Activated CD4-positive, alpha-beta memory T cell treated with anti-CD3 and anti-CD28 coated beads, Interleukin-2, amount 10 ng/mL, durations not matched to agents 7 days and 5 days (primary cell): ENCODE data around the gene DCANP1. TPM values are rescaled to one million over a fixed set of nuclear protein-coding genes. Genes with fewer than 3 reads are reported as not detected.
A peak's percentile ranks its signal among the peaks of the same experiment; 100 is the strongest.

ENCODE experiments used
- CTCF ChIA-PET: fragments of 350-600 bp; sonication (Branson Sonifier 250); formaldehyde crosslinking; loops from one replicate; lab custom pipeline; 2021; ENCODE audit warnings: antibody characterized with exemption, inconsistent platforms; lab: Charles Lee
- POLR2A ChIA-PET: fragments of 350-600 bp; sonication (Branson Sonifier 250); formaldehyde crosslinking; loops from one replicate; lab custom pipeline; 2021; ENCODE audit warnings: antibody characterized with exemption; lab: Charles Lee
- DNase-seq: peaks from one replicate; pipeline ENCODE4 v3.0.0-alpha.2; 2020
- H3K27ac Mint-ChIP-seq: one replicate; pipeline ENCODE4 v1.8.0; 2021; ENCODE audit warnings: mild to moderate bottlenecking, mixed read lengths
- H3K27me3 Mint-ChIP-seq: one replicate; pipeline ENCODE4 v1.8.0; 2021; ENCODE audit warnings: mixed read lengths
- H3K36me3 Mint-ChIP-seq: one replicate; pipeline ENCODE4 v1.8.0; 2021; ENCODE audit warnings: low read depth, mixed read lengths
- H3K4me1 Mint-ChIP-seq: one replicate; pipeline ENCODE4 v1.8.0; 2021; ENCODE audit warnings: mixed read lengths
- H3K4me3 Mint-ChIP-seq: one replicate; pipeline ENCODE4 v1.8.0; 2021; ENCODE audit warnings: mild to moderate bottlenecking, mixed read lengths
- H3K9me3 Mint-ChIP-seq: one replicate; pipeline ENCODE4 v1.8.0; 2021; ENCODE audit warnings: mixed read lengths
- total RNA-seq, 2 experiments: library from RNA; stranded (reverse); gene quantifications; one replicate each; pipeline ENCODE4 v1.2.3, GENCODE V29; 2021

Gene DCANP1
- total RNA-seq, 2 experiments from 2014 or later, result not detected

- ChIA-PET POLR2A (interaction anchor here (1.5 to 1.8 kb wide), 2 partner anchors 40 to 76 kb away, joined by 3 to 5 read pairs; no protein-coding TSS in a partner anchor), CTCF (interaction anchor here (0.9 kb wide), 1 partner anchor 25 kb away, joined by 3 read pairs; no protein-coding TSS in a partner anchor)
- peaks cover 8% of the 10 kb centered on the region for H3K36me3 Mint-ChIP-seq
- H3K4me3 Mint-ChIP-seq, result peak overlapping the region; percentile 82
- peaks cover 3% of the 10 kb centered on the region for H3K9me3 Mint-ChIP-seq
- H3K27me3 Mint-ChIP-seq, result peaks cover 13% of the 10 kb centered on the region
- peaks cover 38% of the 10 kb centered on the region for H3K4me1 Mint-ChIP-seq
- no peak overlapping the region for H3K27ac Mint-ChIP-seq
- DNase-seq, result no peak
Observed at GRCh38 chr5:135400866-135401265, 46.3 kb downstream of the DCANP1 start.

- no peak for DNase-seq
- peaks cover 12% of the 10 kb centered on the region for H3K36me3 Mint-ChIP-seq
- peaks cover 47% of the 10 kb centered on the region for H3K4me1 Mint-ChIP-seq
- H3K27me3 Mint-ChIP-seq, result peaks cover 10% of the 10 kb centered on the region
- CTCF ChIA-PET, result interaction anchor here (1.2 kb wide), 1 partner anchor 24 kb away, joined by 5 read pairs; no protein-coding TSS in a partner anchor
- H3K27ac Mint-ChIP-seq, result peak overlapping the region; percentile 83
- POLR2A ChIA-PET, result interaction anchor here (0.7 to 2.8 kb wide), 11 partner anchors 11 to 1224 kb away, joined by 3 to 15 read pairs (median 4); partner anchors contain the start of gene SKP1
- H3K4me3 Mint-ChIP-seq, result peak overlapping the region; percentile 82
- H3K9me3 Mint-ChIP-seq, result peaks cover 1% of the 10 kb centered on the region
Observed at GRCh38 chr5:135399794-135400542, 47.2 kb downstream of the DCANP1 start.

- CTCF ChIA-PET, result interaction anchor here (1.2 kb wide), 1 partner anchor 25 kb away, joined by 5 read pairs; no protein-coding TSS in a partner anchor
- peak; percentile 88 for DNase-seq
- Mint-ChIP-seq H3K4me1 (peaks cover 54% of the 10 kb centered on the region), H3K27ac (peak within 1 kb of the TSS; percentile 84), H3K9me3 (no peaks in the 10 kb centered on the region), H3K36me3 (peaks cover 14% of the 10 kb centered on the region), H3K27me3 (peaks cover 6% of the 10 kb centered on the region), H3K4me3 (peak within 1 kb of the TSS; percentile 83)
- POLR2A ChIA-PET, result interaction anchor here (0.7 to 2.8 kb wide), 10 partner anchors 10 to 1223 kb away, joined by 3 to 15 read pairs (median 4); partner anchors contain the start of gene SKP1
Observed at GRCh38 chr5:135398855-135399793, 48.0 kb downstream of the DCANP1 start, which contains the start of gene MACROH2A1. MACROH2A1 (minus strand) TSS chr5:135399231; CDS start chr5:135389093, 10,138 bp downstream.

GRCh38 chr5:135398160-135398854 is 48.8 kb downstream of the DCANP1 start:
- ChIA-PET CTCF (interaction anchor here (0.6 kb wide), 1 partner anchor 27 kb away, joined by 3 read pairs; no protein-coding TSS in a partner anchor), POLR2A (interaction anchor here (0.6 to 2.8 kb wide), 5 partner anchors 27 to 88 kb away, joined by 3 to 15 read pairs (median 9); no protein-coding TSS in a partner anchor)
- Mint-ChIP-seq H3K4me1 (peaks cover 62% of the 10 kb centered on the region), H3K36me3 (peaks cover 15% of the 10 kb centered on the region), H3K27ac (peak overlapping the region; percentile 82), H3K27me3 (peaks cover 5% of the 10 kb centered on the region), H3K9me3 (no peaks in the 10 kb centered on the region), H3K4me3 (peak overlapping the region; percentile 83)
- peak; percentile 69 for DNase-seq

- POLR2A ChIA-PET, result interaction anchor here (1.3 kb wide), 1 partner anchor 74 kb away, joined by 3 read pairs; no protein-coding TSS in a partner anchor
- CTCF ChIA-PET, result no interaction called here
- peaks cover 5% of the 10 kb centered on the region for H3K27me3 Mint-ChIP-seq
- peak overlapping the region; percentile 42 for H3K27ac Mint-ChIP-seq
- DNase-seq, result no peak
- peaks cover 28% of the 10 kb centered on the region for H3K36me3 Mint-ChIP-seq
- peak overlapping the region; percentile 83 for H3K4me3 Mint-ChIP-seq
- peaks cover 75% of the 10 kb centered on the region for H3K4me1 Mint-ChIP-seq
- H3K9me3 Mint-ChIP-seq, result no peaks in the 10 kb centered on the region
Observed at GRCh38 chr5:135397084-135397483, 50.1 kb downstream of the DCANP1 start.

- H3K4me1 Mint-ChIP-seq, result peaks cover 80% of the 10 kb centered on the region
- H3K4me3 Mint-ChIP-seq, result no peak overlapping the region
- ChIA-PET CTCF (no interaction called here), POLR2A (no interaction called here)
- no peak for DNase-seq
- no peak overlapping the region for H3K27ac Mint-ChIP-seq
- H3K27me3 Mint-ChIP-seq, result peaks cover 4% of the 10 kb centered on the region
- H3K36me3 Mint-ChIP-seq, result peaks cover 33% of the 10 kb centered on the region
- H3K9me3 Mint-ChIP-seq, result no peaks in the 10 kb centered on the region
Observed at GRCh38 chr5:135396459-135397055, 50.6 kb downstream of the DCANP1 start.

GRCh38 chr5:135395866-135396265 is 51.3 kb downstream of the DCANP1 start:
- no peak for DNase-seq
- Mint-ChIP-seq H3K27ac (no peak overlapping the region), H3K27me3 (no peaks in the 10 kb centered on the region), H3K4me1 (peaks cover 81% of the 10 kb centered on the region), H3K36me3 (peaks cover 35% of the 10 kb centered on the region), H3K9me3 (no peaks in the 10 kb centered on the region), H3K4me3 (no peak overlapping the region)
- ChIA-PET CTCF (interaction anchor here (1.1 kb wide), 1 partner anchor 30 kb away, joined by 4 read pairs; no protein-coding TSS in a partner anchor), POLR2A (interaction anchor here (1.2 to 2.7 kb wide), 2 partner anchors 9 to 30 kb away, joined by 3 to 8 read pairs; no protein-coding TSS in a partner anchor)

GRCh38 chr5:135395451-135395850 is 51.7 kb downstream of the DCANP1 start:
- no peak for DNase-seq
- no peaks in the 10 kb centered on the region for H3K9me3 Mint-ChIP-seq
- H3K27ac Mint-ChIP-seq, result no peak overlapping the region
- H3K4me1 Mint-ChIP-seq, result peaks cover 79% of the 10 kb centered on the region
- no peak overlapping the region for H3K4me3 Mint-ChIP-seq
- ChIA-PET CTCF (interaction anchor here (1.1 to 1.8 kb wide), 2 partner anchors 30 to 62 kb away, joined by 4 to 5 read pairs; no protein-coding TSS in a partner anchor), POLR2A (interaction anchor here (1.2 to 2.7 kb wide), 3 partner anchors 9 to 31 kb away, joined by 3 to 8 read pairs (median 4); no protein-coding TSS in a partner anchor)
- H3K36me3 Mint-ChIP-seq, result peaks cover 35% of the 10 kb centered on the region
- H3K27me3 Mint-ChIP-seq, result no peaks in the 10 kb centered on the region

Other genes with a start within 250 kb of the DCANP1 start
- 100 to 1,000 TPM; 248 to 263 TPM for gene MACROH2A1, start 48.1 kb downstream of the DCANP1 start, total RNA-seq
- not detected for gene TIFAB, start 5.0 kb upstream of the DCANP1 start, total RNA-seq
- not detected for gene NEUROG1, start 88.6 kb upstream of the DCANP1 start, total RNA-seq
- gene CXCL14, start 131.6 kb upstream of the DCANP1 start, total RNA-seq, result not detected